ENCODE measurements around the gene NEURL3.

DNA sequence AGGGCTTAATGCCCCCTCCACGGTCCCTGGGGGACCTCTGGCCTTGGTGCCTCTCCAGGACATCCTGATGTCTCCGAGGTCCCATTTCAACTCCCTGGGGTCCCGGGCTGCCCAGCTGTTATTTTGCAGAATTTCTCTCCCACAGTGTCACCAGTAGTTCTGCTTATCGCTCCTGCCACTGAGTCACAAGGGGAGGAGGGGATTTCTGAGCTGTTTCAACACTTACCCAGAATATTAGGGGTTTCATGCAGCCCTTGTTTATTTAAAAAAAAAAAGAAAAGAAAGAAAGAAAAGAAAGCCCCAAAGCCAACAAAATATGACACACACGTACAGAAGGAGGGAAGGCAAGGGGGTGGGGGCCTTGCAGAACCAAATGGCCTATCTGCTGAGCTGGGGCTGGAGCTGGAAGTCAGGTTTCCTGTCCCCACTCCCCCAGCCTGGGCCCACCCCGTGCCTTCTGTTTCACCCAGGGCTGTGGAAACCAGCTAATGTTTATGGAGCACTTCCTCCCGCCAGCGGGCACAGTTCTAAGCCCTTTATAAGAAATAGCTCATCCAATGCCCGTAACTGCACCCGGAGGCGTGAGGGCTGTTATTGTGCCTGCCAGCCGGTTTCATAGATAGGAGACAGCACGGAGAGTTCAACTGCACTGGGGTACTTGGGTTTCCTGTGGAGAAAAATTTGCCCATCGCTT is 23.0 kb upstream of the NEURL3 start:
- TF ChIP-seq POLR2A (IDR thresholded peaks at IDR 0.05) (no peak), POLR2AphosphoS5 (IDR thresholded peaks at IDR 0.05) (no peak), CTCF (IDR thresholded peaks at IDR 0.05) (no peak), EP300 (IDR thresholded peaks at IDR 0.05; ENCODE audit: low read depth) (peak; percentile 22)
